SIG-M5 (cell line): ENCODE data around the gene TREML2.
A peak's percentile ranks its signal among the peaks of the same experiment; 100 is the strongest.
"Not testable (repeated sequence)": the region's sequence is repeated elsewhere in the genome, so short reads cannot be mapped to it uniquely, and the experiment has no call there.

Experiments used
- DNase-seq: peaks from one replicate; lab custom pipeline; 2025; lab: John Stamatoyannopoulos, UW

The TREML2 gene

DNA sequence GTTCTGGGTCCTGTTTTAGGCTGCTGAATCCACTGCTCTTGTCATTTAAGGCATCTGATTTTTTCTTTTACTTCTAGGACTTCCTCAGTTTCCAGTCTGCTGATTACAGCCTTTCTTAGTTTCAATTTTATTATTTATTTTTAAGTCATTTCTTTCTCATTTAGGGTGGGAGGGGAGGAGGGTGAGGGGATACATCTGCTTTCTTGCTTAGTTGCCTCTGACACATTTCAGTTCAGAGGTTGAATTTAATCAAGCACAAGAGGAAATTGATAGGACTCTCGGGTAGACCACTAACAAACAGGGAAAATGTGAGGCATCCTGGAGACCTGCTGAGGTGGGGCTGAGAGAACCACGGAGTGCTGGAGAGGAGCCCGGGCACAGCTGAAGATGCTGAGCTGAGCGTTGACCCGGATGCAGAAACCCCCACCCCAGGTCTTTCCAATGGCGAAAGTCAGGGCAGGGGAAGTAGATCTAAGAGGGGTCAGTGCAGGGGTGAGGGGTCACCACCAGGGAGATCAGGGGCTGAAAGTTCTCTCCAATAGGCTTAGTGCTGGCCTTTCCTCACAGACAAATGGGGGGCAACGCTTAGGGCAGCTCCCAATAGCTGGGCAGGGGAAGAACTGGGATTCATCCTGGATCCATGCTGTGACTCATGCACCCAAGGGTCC is 7.6 kb upstream of the TREML2 start:
- no peak for DNase-seq

DNA sequence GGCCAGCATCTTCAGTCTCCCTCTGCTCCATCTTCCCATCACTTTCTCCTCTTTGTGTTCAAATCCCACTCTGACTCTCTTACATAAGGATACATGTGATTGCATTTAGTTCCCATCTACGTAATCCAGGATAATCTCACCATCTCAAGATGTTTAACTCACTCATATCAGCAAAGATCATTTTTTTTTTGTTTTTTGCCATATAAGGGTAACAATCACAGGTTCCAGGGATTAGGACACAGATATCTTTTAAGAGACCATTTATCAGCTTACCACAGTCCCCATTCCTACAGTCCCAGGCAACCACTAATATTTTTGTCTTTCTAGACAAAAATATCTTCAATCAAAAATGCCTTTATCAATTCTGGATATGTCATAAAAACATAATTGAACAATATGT is 3.2 kb upstream of the TREML2 start:
- no peak for DNase-seq

DNA sequence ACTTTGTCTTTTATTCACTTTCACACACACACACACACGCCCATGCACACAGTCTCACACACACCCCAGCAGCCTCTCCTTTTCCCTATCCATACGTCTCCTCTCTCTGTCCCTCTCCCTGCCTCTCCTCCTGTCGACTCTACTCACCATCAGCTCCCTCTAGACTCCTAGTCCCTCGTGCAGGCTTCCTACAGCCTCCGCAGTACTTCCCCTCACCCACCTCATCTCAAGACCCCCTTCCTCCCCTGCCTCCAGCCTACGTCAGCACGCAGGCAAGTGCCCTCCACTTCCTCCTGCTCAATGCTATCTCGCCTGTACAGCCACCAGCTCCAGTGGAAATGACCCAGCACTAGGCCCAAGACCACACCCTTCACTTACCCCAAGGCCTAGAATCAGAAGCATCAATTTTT is 820 bp upstream of the TREML2 start:
- no peak for DNase-seq

DNA sequence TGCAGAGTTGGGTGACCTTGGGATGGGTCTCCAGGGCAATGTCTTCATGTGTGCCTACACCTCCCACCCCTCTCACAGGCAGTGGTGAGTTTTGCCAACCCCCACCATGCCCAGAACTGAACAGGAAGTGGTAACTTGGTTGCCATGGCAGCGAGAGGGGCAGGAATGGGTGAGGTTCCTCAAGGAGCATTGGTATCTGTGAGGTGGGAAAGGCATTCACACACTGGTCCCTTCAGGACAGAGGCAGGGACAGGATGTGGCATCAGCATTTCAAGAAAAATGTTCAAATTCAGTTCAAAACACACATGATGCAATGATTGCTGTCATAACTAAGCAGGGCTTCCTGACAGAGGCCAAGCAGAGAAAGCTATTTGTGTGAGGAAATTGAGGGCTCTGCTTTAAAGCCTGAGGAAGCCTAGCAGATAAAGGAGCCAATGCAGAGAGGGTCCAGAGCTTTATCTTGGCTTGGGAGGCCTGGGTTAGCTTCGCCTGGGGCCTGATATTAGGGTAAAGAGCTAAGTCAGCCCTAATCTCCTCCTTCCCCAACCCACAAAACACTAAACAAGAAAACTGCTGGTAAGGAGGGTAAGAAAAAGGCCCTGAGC is 551 bp downstream of the TREML2 start:
- DNase-seq: peak; percentile 72

DNA sequence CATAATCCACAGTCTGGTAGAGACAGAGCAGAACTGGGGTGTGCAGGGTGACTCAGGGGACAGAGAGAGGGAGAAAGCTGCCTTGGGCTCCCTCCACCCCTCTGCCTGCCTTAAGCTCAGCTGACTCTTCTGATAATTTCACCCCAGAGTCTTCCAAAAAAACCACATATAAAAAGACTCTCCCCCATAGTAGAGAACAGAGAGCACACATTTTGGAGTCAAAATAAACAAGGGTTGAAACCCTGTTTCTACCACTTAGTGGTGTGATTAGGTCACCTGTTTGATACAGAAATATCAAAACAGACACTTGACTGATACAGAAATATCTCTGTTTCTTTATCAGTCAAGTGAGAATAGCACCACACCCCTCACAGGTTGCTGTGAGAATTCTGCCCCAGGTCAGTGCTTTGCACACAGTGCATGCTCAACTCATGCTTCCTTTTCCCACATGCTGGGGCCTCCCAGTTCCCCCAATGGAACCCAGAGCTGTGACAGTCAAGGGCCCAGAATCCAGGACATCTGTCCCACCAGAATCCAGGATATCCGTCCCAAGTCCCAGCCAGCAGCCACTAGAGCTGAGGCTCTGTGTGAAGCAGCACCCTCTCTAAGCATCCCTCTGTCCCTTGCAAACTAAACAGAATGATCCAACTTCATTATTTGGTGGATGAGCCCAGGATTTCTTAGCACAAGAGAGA is 1.2 kb downstream of the TREML2 start:
- DNase-seq: no peak

DNA sequence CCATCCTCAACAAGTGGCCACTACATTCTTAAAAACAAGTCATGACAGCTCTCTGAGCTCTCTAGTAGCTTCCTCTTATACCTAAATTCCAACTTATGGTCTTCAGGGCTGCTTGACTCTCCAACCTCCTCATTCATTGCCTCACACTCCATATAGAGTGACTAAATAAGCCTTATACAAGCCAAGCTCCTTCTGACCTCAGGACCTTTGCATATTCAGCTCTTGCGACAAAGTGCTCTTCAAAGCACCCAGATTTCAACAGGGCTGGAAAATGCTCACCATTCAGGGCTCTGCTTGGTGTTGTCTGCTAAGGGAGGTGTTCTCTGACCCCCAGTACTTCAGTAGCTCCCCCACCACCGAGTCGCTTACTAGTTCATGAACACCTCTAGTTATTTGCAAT is 3.7 kb downstream of the TREML2 start:
- no peak for DNase-seq

DNA sequence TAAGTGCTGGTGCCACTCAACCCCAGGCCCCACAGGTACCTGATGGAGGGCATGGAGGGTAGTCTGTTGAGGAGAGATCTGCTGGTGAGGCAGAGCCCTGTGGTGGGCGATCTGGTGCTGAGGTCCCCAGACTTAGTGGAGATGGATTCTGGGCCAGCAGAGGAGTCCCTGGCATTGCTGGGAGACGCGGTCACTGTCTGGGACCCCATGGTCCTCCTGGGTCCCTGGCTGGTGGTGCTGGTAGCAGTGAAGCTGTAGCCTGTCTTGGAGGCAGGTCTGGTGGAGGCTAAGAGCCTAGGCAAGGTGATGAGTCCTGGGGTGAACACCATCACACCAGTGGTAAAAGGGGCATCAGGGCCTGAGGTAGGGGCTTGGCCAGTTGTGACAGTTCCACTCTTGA is 6.6 kb downstream of the TREML2 start:
- DNase-seq: no peak

DNA sequence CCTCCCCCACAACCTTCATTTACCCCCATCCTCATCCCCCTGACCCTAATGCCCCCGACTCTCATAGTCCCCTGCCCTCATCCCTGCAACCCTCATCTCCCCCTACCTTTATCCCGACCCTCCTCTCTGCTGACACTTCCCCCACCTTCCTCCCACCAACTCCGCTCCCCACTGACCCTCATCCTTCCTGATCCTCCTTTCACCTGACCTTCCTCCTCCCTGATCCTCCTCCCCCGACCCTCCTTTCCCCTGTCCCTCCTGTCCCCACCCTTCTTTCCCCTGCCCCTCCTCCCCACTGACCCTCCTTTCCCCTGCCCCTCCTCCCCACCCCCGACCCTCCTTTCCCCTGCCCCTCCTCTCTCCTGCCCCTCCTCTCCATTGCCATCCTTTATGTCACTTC is 7.1 kb downstream of the TREML2 start:
- no peak for DNase-seq

DNA sequence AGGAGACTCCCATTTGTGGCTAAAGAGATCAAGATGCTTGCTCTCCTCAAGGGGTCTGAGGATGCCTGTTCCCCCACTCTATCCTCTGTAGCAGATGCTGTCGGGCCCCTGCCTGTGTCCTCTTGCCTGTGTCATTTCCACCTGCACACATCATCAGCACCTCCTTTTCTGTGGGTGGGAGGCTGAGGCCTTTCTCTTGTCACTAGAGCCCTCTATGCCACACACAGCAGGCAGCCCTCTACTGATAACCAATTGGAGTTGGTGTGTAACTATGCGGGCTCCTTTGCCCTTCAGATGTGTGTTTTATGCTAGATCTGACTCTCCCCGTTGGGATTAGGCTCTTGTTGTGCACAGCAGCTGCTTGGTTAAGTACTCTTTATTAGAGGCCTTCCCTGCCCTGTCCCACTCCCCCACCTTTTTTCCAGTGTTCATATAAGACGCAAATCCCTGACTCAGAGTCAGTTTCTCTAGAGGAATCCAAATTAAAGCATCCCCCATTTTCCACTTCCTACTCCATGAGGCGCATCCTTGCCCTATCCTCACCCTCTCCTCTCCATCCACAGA is 7.7 kb downstream of the TREML2 start:
- DNase-seq: no peak

DNA sequence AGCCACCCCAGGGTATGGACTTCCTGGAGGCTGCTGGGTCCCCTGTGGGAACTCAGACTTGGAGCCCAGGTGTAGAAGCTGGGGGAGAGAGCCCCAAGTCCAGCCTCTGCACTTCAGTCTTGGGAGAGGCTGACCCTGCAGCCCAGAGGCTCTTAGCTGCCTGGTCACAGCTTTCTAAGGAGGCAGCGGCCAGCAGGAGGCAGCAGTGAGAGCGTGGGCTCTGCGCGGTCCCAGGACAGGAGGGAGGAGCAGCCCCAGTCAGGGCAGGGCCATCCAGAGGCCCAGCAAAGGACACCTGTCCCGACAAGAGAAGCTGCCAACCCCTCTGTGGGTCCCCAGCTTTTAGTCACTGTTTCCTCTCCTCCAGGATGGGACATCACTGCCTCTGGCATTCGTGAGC is 9.4 kb downstream of the TREML2 start:
- no peak for DNase-seq

DNA sequence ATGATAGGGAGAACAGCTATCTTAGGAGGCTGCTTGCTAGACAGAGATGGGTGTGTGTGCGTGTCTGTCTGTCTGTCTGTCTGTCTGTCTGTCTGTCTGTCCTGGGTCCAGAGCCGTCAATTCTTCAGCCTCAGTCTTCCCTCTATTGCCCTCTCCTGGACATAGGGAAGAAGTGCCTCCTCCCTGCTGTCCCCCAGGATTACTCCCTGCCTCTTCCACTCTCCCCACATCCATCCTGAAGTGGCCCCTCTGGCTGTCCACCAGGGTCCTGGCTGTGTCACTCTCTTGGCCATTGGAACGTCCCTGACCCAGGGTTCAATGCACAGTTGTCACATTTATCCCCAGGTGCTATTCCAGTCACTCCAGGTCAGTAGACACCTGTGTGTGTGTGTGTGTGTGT is 10.2 kb downstream of the TREML2 start:
- no peak for DNase-seq

DNA sequence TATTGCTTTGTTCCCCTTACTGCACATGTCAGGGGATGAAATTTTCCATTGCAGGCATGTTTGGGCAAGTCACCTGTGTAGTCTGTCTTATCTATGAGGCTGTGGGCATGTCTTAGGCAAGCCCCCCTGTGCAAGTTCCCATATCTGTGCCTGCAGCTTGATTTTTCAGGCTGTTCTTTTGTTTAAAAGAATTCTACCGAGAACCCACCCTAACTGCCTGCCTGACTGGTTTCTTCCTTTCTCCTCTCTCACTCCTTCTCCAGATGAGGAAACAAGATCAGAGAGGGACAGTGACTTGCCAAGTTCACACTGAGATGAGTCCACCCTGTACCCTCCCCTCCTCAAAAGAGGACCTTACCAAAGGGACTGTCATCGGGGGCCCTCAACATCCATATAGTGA is 11.0 kb downstream of the TREML2 start:
- no peak for DNase-seq

DNA sequence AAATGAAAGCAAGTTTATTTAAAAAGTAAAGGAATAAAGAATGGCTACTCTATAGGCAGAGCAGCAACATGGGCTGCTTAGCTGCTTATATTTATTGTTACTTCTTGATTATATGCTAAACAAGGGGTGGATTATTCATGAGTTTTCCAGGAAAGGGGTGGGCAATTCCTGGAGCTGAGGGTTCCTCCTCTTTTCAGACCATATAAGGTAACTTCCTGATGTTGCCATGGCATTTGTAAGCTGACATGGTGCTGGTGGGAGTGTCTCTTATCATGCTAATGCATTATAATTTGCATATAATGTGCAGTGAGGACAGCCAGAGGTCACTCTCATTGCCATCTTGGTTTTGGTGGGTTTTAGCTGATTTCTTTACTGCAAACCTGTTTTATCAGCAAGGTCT is 11.9 kb downstream of the TREML2 start:
- not testable (repeated sequence) for DNase-seq

DNA sequence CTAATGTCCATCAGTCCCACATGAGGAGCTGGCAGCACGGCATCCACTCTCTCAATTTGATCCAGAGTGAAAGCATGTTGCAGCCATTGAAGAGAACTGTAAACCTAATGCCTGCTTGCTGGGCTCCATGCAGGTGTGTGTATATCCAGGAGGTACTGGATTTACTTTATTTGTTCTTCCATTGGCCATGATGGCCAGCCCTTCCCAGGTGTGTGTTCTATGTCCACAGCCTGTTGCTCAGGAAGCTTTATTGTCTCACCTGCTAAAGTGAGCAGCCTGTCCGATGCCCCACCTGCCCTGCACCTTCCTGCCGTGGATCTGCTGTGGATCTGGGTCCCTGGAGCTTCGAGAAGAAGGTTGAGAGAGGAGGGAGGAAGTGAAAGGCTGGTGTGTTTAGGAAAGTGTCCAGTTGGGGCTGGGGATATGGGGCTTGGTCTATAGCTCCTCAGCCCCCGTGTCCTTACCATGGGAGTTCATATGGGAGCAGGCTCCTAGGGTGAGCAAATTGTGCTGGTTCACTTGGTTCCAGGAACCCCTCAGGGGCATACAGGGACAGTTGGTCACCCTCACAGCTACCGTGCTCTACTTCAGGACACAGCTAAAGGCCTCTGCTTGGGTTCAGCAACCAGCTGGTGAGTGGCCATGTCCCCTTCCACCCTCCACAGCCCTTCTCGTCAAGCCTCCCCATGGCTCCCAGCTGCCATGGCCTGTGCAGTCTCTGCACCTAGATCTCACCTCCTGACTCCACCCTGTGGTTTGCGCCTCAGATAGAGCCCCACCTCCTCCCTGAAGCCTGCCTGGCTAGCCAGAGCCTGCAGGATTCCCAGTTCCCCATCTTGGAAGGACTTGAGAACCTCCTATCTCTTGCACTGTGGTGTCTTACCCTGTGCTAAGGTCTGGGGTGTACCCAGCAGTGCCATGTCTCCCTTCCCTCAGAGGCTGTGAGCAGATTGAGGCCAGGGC is 12.7 kb downstream of the TREML2 start:
- no peak for DNase-seq

DNA sequence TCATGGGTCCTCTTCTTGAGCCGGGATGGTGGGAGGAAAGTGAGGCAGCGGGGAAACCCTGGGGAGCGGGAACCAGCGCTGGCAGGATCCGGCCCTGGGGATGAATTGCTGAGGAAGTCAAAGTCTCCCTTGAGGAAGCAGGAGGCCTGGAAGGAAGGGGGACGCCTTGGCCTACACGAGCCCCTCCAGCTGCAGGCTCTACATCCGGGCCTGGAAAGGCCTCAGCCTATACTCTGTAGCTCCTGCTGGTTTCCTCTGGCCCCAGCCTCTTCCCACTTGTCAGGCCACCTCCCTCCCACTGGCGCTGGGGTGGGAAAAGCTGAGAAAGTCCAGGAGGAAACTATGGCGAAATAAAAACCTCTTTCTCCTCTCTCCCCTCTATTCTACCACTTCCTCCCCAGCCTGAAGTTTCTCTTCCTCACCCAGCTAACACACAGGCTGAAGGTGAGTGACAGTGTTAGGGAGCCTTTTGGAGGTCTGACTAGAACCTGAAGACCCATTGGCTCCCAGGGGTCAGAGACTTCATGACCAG is 14.9 kb downstream of the TREML2 start:
- no peak for DNase-seq

DNA sequence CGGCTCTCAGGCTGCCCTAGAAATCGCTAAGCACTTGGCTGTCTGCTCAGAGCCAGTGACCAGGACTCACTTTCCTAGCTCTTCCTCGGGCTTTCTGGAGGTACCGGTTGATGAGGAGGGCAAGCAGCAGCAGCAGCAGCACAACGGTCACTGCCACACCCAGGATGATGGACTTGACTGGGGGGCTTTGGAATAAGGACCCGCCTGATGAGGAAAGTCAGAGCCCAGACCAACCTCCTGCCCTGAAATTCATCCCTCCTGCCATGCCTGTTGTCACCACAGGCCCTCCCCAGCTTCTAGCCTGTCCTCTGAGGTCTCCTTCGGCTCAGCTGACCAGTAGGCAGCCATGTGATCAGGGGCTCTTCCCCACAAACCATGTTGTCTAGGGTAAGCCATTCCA is 16.2 kb downstream of the TREML2 start:
- no peak for DNase-seq

DNA sequence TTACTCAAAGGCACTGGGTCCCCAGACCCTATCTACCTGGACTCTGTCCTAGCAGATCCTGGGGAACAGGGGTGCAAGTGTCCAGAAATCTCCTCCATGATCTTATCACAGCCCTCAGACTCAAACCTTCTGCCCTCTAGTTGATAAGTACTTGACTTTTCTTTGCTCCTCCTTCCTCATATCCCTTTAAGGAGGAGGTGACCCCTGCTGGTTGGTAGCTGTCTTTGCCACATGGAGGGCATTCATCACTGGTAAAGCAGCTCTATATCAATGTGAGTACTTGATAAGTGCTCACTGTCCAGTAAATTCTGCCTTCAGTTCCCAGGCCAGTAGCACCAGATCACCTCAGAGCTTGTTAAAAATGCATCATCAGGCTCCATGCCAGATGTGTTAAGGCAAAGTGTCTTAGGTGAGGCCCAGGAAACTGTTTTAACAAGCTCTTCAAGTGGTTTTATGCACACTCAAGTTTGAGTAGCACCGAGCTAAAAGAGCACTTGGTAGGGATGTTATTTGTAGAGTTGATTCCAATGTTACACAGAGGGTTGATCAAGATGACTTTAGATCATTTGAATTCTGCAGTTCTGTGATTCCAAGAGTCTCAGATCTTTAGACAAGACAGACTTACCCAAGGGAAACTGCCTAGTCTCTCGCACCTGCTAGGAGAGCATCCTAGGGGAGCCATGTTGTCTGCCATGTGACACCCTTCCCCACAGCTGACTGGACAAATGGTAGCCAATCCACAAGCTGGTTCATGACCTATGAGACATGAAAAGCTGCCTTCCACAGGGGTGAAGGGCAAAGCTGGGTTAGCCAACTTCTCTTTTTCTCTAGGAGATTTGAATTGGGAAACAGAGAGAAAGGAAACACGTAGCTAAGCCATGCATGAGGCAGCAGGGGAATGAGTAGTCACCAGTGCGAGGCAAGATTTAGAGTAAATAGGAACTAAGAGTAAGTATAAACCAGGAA is 18.6 kb downstream of the TREML2 start:
- peak; percentile 77 for DNase-seq

DNA sequence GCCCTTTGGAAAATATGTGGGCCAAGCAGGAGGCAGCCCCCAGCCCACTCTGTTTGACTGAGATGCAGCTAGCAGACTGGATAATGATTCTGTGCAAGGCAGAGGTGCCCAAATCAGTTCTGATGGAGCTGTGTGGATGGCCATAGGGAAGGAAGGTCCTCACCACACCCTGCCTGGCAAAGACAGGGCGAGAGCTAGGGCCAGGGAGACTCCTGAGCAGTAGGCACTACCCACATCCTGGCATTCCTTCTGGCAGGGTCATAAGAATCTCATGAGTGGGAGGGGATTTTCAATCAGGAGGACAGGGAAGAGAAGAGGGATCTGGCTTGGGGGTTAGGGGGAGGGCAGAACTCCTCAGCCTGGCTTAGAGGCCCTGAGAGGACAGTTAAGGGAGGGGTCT is 19.4 kb downstream of the TREML2 start:
- DNase-seq: no peak

DNA sequence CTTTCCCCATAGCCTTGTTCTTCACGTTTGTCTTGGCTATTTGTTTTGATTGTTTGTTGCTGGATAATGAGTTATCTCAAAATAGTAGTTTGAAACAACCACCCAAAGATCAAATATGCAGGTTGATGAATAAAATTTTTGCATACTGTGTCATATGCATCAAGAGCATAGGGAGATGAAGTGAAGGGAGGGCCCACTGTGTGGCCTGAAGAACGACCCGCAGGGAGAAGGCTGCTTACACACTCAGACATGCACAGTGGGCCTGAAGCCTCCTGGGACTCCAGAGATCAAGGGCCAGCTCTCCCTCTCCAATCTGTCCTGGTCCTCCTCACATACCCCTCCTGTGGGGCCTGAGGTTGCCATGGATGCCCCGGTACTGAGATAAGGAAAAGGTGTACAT is 21.8 kb downstream of the TREML2 start:
- no peak for DNase-seq

DNA sequence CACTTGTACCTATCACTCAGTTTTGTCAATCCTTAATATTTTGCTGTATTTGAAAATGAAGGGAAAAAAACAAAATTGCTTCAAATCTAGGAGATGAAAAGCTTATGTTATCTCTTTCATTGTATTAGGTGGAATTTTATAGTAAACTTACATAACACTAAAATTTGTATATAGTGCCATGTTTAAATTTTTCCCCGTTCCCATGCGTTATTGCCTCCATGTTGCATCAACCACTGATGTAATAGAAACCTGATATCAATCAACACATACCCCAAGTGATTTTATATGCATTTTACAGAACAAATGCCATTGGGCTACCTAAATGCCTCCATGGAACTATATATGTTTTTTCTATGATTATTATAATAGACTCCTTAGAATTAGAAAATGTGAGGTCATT is 23.3 kb downstream of the TREML2 start:
- DNase-seq: no peak

DNA sequence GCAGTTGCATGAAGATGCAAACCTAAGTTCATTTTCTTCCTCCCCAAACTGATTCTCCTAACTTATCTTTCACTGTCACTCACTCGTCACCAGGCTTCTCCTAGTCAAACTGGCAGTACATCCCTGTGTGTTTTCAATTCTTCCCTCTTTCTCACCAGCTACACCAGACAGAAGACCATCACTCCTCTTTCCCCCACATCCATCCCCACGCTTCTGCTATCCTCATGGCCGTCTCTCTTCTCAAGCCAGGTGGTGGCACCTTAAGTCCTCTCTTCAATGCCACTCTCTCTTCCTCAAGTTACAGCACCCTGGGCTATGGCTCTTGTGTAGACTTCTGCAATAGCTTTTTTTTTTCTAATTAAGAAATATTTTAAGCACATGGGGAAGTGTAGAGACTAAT is 23.7 kb downstream of the TREML2 start:
- no peak for DNase-seq
